Suppressor macrophage treated with lipopolysaccharide for 1 hour (primary cell): Measurements from ENCODE around the gene LRRC55.

Experiments used
- DNase-seq, 3 donors: peaks; one replicate each; pipeline ENCODE4 v3.0.0-alpha.2; 2020 to 2022

Gene LRRC55

DNA sequence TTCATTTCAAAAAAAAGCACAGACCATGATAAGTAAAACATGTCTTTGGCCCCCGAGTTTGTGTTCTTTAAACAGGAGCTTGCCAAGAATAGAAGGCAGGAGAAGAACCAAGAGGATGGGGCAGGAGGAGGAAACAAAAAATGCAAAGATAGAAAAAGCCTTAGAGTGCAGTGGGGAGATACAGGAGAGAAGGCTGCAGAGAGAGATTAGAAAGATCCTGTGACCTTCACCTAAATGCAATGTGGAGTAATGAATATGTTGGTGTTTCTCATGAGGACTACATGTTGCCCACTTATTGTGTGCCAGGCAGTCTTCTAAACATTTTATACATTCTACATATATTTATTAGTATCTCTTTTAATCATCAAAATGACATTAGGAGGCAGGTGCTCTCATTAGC, 57.6 kb downstream of the LRRC55 start:
- no peak for DNase-seq

DNA sequence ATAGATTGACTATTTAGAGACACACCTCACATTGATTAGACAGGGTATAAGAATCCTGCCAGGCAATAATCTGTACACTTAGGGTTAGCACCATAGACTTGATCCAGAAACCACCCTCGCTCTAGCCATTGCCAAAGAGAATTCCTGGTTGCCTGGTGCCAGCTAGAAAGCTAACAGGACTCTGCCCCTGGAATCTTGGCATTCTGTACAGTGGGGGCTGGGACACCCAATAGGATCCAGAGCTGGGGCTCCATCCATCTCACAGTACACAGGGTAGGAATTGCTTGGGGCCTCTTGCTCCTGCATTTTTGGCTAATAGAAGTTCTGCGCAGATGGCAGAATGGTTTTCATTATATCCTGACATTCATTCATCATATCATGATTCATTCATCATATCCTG, 58.3 kb downstream of the LRRC55 start:
- DNase-seq: no peak

DNA sequence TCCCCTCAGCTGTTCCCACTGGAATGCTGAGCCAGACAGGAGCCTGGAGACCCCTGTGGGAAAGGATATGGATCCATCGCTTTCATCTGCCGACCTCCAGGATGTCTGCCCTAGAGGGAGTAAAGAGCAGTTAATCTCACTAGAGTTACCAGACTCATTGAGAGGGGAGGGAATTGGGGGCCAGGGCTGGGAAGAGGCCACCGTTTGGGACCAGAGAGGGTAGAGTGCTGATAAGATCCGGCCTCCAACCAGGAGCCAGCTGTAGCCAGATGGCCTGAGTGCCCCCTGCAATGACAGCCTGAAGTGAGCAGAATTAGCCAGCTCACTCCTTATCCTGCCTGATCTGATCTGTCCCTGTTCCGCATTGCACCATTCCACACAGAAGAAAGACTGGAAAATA, 59.0 kb downstream of the LRRC55 start:
- DNase-seq: no peak
